HEK293 (cell line): ENCODE data around the gene BLOC1S2.
"Not testable (repeated sequence)": the region's sequence is repeated elsewhere in the genome, so short reads cannot be mapped to it uniquely, and the experiment has no call there.

Experiments used
- CTCF ChIA-PET: fragments of 350-600 bp; formaldehyde crosslinking; extraction: SDS; loops from one replicate; lab custom pipeline; 2021; ENCODE audit warnings: antibody characterized with exemption; lab: Yijun Ruan, JAX
- POLR2A ChIA-PET: fragments of 300-600 bp; formaldehyde crosslinking; extraction: SDS; loops from one replicate; lab custom pipeline; 2020; ENCODE audit warnings: antibody characterized with exemption, inconsistent platforms; lab: Yijun Ruan, JAX
- H3K27ac ChIP-seq: fragments of 200-500 bp; sonication (Bioruptor generic); 2 replicates; pipeline ENCODE4 v1.5.1; 2014; ENCODE audit warnings: low read depth, low read length, control low read depth, inconsistent platforms; ENCODE audit errors: extremely low read depth
- H3K36me3 ChIP-seq, 2 experiments: fragments of 200-500 bp in 1 of 2; sonication (Bioruptor generic) in 1 of 2; 1 replicate in 1 of 2; 2 replicates in 1 of 2; pipeline ENCODE4 v1.5.1; 2014 to 2017; ENCODE audit warnings: inconsistent platforms in 2 of 2, low read length in 2 of 2; ENCODE audit not compliant: control insufficient read depth in 2 of 2, insufficient read depth in 1 of 2
- H3K4me1 ChIP-seq: fragments of 200-500 bp; sonication (Bioruptor generic); 2 replicates; pipeline ENCODE4 v1.5.1; 2014; ENCODE audit warnings: mild to moderate bottlenecking, low read length, inconsistent platforms; ENCODE audit not compliant: control insufficient read depth, insufficient read depth
- H3K4me3 ChIP-seq: 2 replicates; pipeline ENCODE4 v1.5.1; 2011; ENCODE audit warnings: low read depth, mild to moderate bottlenecking, control low read depth, low read length, moderate library complexity
- H3K9me3 ChIP-seq: fragments of 200-500 bp; sonication (Bioruptor generic); 2 replicates; pipeline ENCODE4 v1.5.1; 2014; ENCODE audit warnings: low read depth, low read length, inconsistent platforms; ENCODE audit not compliant: control insufficient read depth, insufficient read depth
- HIC1 ChIP-seq: fragments of 450-650 bp; formaldehyde crosslinking; IDR thresholded peaks from 2 replicates; pipeline ENCODE4 v1.5.1; 2016; ENCODE audit warnings: missing biosample characterization, missing genetic modification characterization
- INSM2 ChIP-seq: fragments of 450-650 bp; formaldehyde crosslinking; IDR thresholded peaks from 2 replicates; pipeline ENCODE4 v1.5.1; 2016; ENCODE audit warnings: missing biosample characterization, missing genetic modification characterization
- KLF8 ChIP-seq: fragments of 450-650 bp; formaldehyde crosslinking; IDR thresholded peaks from 2 replicates; pipeline ENCODE4 v1.5.1; 2016; ENCODE audit warnings: missing biosample characterization, missing genetic modification characterization
- OSR2 ChIP-seq: fragments of 450-650 bp; formaldehyde crosslinking; IDR thresholded peaks from 2 replicates; pipeline ENCODE4 v1.5.1; 2016; ENCODE audit warnings: missing biosample characterization, missing genetic modification characterization
- OVOL3 ChIP-seq: fragments of 450-650 bp; formaldehyde crosslinking; IDR thresholded peaks from 2 replicates; pipeline ENCODE4 v1.5.1; 2016; ENCODE audit warnings: missing biosample characterization, missing genetic modification characterization
- REPIN1 ChIP-seq: fragments of 450-650 bp; formaldehyde crosslinking; IDR thresholded peaks from 2 replicates; pipeline ENCODE4 v1.5.1; 2017; ENCODE audit warnings: missing biosample characterization, missing genetic modification characterization, low read depth
- TCF7L2 ChIP-seq: IDR thresholded peaks from 2 replicates; pipeline ENCODE4 v1.6.1; 2011; ENCODE audit warnings: low read depth, mild to moderate bottlenecking, inconsistent platforms, low read length, moderate library complexity, borderline replicate concordance
- YY2 ChIP-seq: fragments of 450-650 bp; formaldehyde crosslinking; IDR thresholded peaks from 2 replicates; pipeline ENCODE4 v1.5.1; 2016; ENCODE audit warnings: missing biosample characterization, missing genetic modification characterization
- ZBTB20 ChIP-seq: fragments of 450-650 bp; formaldehyde crosslinking; IDR thresholded peaks from 2 replicates; pipeline ENCODE4 v1.5.1; 2016; ENCODE audit warnings: missing biosample characterization, missing genetic modification characterization
- ZNF112 ChIP-seq: fragments of 450-650 bp; formaldehyde crosslinking; IDR thresholded peaks from 2 replicates; pipeline ENCODE4 v1.5.0; 2017; ENCODE audit warnings: missing biosample characterization, missing genetic modification characterization
- ZNF121 ChIP-seq: fragments of 450-650 bp; formaldehyde crosslinking; IDR thresholded peaks from 2 replicates; pipeline ENCODE4 v1.5.1; 2016; ENCODE audit warnings: missing biosample characterization, missing genetic modification characterization
- ZNF140 ChIP-seq: fragments of 450-650 bp; formaldehyde crosslinking; IDR thresholded peaks from 2 replicates; pipeline ENCODE4 v1.5.1; 2016; ENCODE audit warnings: missing biosample characterization, missing genetic modification characterization
- ZNF239 ChIP-seq: fragments of 450-650 bp; formaldehyde crosslinking; IDR thresholded peaks from 2 replicates; pipeline ENCODE4 v1.5.1; 2016; ENCODE audit warnings: missing biosample characterization, missing genetic modification characterization
- ZNF26 ChIP-seq: fragments of 450-650 bp; formaldehyde crosslinking; IDR thresholded peaks from 2 replicates; pipeline ENCODE4 v1.5.1; 2016; ENCODE audit warnings: missing biosample characterization, missing genetic modification characterization
- ZNF335 ChIP-seq: fragments of 450-650 bp; formaldehyde crosslinking; conservative IDR thresholded peaks from 2 replicates; pipeline ENCODE4 v1.5.1; 2016; ENCODE audit warnings: missing biosample characterization, missing genetic modification characterization
- ZNF398 ChIP-seq: fragments of 450-650 bp; formaldehyde crosslinking; IDR thresholded peaks from 2 replicates; pipeline ENCODE4 v1.5.1; 2017; ENCODE audit warnings: missing biosample characterization, missing genetic modification characterization
- ZNF416 ChIP-seq: fragments of 450-650 bp; formaldehyde crosslinking; IDR thresholded peaks from 2 replicates; pipeline ENCODE4 v1.5.1; 2016; ENCODE audit warnings: missing biosample characterization, missing genetic modification characterization
- ZNF544 ChIP-seq: fragments of 450-650 bp; formaldehyde crosslinking; IDR thresholded peaks from 2 replicates; pipeline ENCODE4 v1.5.0; 2017; ENCODE audit warnings: missing biosample characterization, missing genetic modification characterization
- ZNF560 ChIP-seq: fragments of 450-650 bp; formaldehyde crosslinking; IDR thresholded peaks from 2 replicates; pipeline ENCODE4 v1.5.1; 2017; ENCODE audit warnings: missing biosample characterization, missing genetic modification characterization, borderline replicate concordance
- ZNF561 ChIP-seq: fragments of 450-650 bp; IDR thresholded peaks from 2 replicates; pipeline ENCODE4 v1.5.1; 2018; ENCODE audit warnings: missing biosample characterization, missing genetic modification characterization, borderline replicate concordance
- TF ChIP-seq, protein P1 (sequence below): fragments of 450-650 bp; formaldehyde crosslinking; IDR thresholded peaks from 2 replicates; pipeline ENCODE4 v1.5.1; 2016; ENCODE audit warnings: missing biosample characterization, missing genetic modification characterization
- TF ChIP-seq, protein P2 (sequence below): fragments of 450-650 bp; formaldehyde crosslinking; IDR thresholded peaks from 2 replicates; pipeline ENCODE4 v1.5.1; 2016; ENCODE audit warnings: missing biosample characterization, missing genetic modification characterization

The BLOC1S2 gene

GRCh38 chr10:100282907-100283306 is 3.6 kb downstream of the BLOC1S2 start (continued):
- no peak for TF ChIP-seq ZNF121 (tag by site-specific recombination)
- TF ChIP-seq, protein P1, sequence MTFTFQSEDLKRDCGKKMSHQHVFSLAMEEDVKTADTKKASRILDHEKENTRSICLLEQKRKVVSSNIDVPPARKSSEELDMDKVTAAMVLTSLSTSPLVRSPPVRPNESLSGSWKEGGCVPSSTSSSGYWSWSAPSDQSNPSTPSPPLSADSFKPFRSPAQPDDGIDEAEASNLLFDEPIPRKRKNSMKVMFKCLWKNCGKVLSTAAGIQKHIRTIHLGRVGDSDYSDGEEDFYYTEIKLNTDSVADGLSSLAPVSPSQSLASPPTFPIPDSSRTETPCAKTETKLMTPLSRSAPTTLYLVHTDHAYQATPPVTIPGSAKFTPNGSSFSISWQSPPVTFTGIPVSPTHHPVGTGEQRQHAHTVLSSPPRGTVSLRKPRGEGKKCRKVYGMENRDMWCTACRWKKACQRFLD (tag by site-specific recombination), result no peak
- no peak for TF ChIP-seq ZNF112 (tag by site-specific recombination)
- TF ChIP-seq ZNF335 (tag by site-specific recombination), result no peak
- TF ChIP-seq ZBTB20, result no peak
- TF ChIP-seq ZNF416 (tag by site-specific recombination), result no peak
- no peak for TF ChIP-seq TCF7L2
- no peak for TF ChIP-seq KLF8
- TF ChIP-seq INSM2 (tag by site-specific recombination), result no peak

DNA sequence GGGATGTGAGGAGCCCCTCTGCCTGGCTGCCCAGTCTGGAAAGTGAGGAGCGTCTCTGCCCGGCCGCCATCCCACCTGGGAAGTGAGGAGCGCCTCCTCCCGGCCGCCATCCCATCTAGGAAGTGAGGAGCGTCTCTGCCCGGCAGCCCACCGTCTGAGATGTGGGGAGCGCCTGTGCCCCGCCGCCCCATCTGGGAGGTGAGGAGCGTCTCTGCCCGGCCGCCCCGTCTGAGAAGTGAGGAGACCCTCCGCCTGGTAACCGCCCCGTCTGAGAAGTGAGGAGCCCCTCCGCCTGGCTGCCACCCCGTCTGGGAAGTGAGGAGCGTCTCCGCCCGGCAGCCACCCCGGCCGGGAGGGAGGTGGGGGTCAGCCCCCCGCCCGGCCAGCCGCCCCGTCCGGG is 9.5 kb downstream of the BLOC1S2 start:
- H3K9me3 ChIP-seq, H3K4me3 ChIP-seq, CTCF ChIA-PET, POLR2A ChIA-PET, H3K27ac ChIP-seq, H3K4me1 ChIP-seq: not testable (repeated sequence)
- H3K36me3 ChIP-seq, result peaks cover 52 to 57% of the 10 kb centered on the region in 2 experiments

DNA sequence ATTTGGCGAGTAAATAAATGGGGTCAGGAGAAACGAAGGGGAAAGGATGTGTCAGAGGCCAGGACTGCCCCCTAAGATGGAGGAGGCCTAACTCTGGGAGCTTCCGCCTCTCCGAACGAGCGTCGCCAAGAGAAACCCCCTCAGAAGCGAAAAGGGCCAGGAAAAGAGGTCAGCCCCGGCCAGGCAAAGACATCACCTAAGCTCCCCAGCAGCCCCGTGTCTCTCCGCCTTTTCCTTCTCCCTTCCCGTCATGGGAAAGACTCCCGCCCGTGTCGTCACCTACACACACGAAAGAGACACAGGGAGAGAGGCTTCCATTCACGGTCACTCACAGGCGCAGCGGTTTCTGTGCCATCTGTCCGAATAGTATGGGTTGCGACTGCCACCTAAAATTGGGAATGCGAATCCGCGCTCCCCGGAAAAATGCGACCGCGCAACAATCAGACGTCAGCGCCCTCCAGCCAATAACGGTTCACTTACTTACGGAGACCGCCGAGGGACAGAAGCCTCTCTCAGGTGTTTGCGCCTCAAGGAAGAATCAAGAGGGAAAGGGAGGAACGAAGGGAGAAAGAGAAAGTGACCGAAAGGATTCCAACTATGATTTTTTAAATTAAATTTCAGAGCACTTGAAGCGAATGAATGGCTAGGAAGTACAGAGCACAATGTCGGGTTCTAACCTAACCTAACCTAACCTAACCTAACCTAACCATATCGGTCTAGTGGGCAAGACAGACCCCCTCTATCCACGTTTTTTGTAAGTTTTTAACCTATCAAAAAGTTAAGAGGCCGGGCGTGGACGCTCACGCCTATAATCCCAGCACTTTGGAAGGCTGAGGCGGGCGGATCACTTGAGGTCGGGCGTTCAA is 19.0 kb downstream of the BLOC1S2 start, which contains the start of gene CWF19L1:
CWF19L1 (minus strand) TSS at position 400 of the 866 bp plus-strand sequence; CDS start at position 355, 45 bp downstream.
- no peaks in the 10 kb centered on the region for H3K9me3 ChIP-seq
- CTCF ChIA-PET, result interaction anchor here (0.6 to 0.7 kb wide), 2 partner anchors 411 to 1713 kb away, joined by 3 to 4 read pairs; no protein-coding TSS in a partner anchor
- H3K36me3 ChIP-seq, result peaks cover 4 to 6% of the 10 kb centered on the region in 2 experiments; a peak in 2 of 3 replicates
- peak within 1 kb of the TSS; percentile 93 for H3K4me3 ChIP-seq
- POLR2A ChIA-PET, result no interaction called here
- peak within 1 kb of the TSS; percentile 61 for H3K27ac ChIP-seq
- H3K4me1 ChIP-seq, result no peaks in the 10 kb centered on the region
- TF ChIP-seq ZNF121 (tag by site-specific recombination) (no peak), ZNF544 (tag by site-specific recombination) (no peak), ZNF140 (tag by site-specific recombination) (no peak), OSR2 (tag by site-specific recombination) (no peak), REPIN1 (no peak), ZNF398 (no peak), ZNF561 (tag by site-specific recombination) (no peak; the same call in 1 of the 2 replicates), OVOL3 (tag by site-specific recombination) (peak; percentile 74; the same call in 1 of the 2 replicates), YY2 (tag by site-specific recombination) (no peak), HIC1 (tag by site-specific recombination) (0 out of 2 replicates have a peak, but pooled peaks have one; percentile 32), ZNF239 (no peak), ZNF26 (tag by site-specific recombination) (no peak), ZNF560 (no peak)
- TF ChIP-seq, protein P2, sequence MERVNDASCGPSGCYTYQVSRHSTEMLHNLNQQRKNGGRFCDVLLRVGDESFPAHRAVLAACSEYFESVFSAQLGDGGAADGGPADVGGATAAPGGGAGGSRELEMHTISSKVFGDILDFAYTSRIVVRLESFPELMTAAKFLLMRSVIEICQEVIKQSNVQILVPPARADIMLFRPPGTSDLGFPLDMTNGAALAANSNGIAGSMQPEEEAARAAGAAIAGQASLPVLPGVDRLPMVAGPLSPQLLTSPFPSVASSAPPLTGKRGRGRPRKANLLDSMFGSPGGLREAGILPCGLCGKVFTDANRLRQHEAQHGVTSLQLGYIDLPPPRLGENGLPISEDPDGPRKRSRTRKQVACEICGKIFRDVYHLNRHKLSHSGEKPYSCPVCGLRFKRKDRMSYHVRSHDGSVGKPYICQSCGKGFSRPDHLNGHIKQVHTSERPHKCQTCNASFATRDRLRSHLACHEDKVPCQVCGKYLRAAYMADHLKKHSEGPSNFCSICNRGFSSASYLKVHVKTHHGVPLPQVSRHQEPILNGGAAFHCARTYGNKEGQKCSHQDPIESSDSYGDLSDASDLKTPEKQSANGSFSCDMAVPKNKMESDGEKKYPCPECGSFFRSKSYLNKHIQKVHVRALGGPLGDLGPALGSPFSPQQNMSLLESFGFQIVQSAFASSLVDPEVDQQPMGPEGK (tag by site-specific recombination), result peak; percentile 57
